ENCODE data around the gene OMG.
"Not testable (repeated sequence)": the region's sequence is repeated elsewhere in the genome, so short reads cannot be mapped to it uniquely, and the experiment has no call there.

OMG gene

DNA sequence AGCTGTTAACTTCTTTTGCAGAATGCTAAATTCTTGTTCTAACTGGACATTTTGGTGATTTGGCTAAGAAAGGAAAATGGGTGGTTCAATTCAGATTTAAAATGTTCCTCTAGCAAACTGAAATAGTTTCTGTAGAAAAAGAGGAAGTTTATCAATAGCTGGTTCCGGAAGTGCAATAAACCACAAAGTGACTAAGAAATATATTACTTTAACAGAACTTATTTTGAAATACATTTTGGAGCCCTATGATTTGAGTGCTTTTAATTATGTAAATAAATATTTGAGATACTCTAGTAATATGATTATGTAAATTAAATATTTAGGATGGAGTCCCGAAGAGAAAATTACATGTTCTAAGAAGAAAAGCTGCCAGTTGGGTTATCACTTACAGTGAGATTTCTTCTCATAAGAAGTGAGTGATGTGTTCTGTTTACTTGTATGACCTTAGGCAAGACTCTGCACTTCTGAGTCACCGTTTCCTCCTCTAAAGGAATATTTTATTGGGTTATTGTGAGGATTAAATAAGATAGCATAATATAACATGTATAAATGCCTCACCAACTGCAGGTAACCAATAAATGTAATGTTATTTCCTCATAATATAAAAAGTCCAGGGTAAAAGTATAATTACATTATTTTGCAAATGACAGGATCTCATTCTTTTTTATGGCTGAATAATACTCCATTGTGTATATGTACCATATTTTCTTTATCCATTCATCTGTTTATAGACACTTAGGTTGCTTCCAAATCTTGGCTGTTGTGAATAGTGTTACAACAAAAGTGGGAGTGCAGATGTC, 17.1 kb upstream of the OMG start, which contains the start of gene EVI2B:
Gene EVI2B (minus strand): TSS at position 73 of the 800 bp plus-strand sequence. CDS start 8,445 bp downstream, outside the sequence.
- TF ChIP-seq, protein P1, sequence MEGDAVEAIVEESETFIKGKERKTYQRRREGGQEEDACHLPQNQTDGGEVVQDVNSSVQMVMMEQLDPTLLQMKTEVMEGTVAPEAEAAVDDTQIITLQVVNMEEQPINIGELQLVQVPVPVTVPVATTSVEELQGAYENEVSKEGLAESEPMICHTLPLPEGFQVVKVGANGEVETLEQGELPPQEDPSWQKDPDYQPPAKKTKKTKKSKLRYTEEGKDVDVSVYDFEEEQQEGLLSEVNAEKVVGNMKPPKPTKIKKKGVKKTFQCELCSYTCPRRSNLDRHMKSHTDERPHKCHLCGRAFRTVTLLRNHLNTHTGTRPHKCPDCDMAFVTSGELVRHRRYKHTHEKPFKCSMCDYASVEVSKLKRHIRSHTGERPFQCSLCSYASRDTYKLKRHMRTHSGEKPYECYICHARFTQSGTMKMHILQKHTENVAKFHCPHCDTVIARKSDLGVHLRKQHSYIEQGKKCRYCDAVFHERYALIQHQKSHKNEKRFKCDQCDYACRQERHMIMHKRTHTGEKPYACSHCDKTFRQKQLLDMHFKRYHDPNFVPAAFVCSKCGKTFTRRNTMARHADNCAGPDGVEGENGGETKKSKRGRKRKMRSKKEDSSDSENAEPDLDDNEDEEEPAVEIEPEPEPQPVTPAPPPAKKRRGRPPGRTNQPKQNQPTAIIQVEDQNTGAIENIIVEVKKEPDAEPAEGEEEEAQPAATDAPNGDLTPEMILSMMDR (IDR thresholded peaks at IDR 0.05; ENCODE audit: insufficient read depth, missing control alignments) = no peak
- DNase-seq (ENCODE audit: insufficient read length, low spot score) = no peak
- FAIRE-seq = no peak

DNA sequence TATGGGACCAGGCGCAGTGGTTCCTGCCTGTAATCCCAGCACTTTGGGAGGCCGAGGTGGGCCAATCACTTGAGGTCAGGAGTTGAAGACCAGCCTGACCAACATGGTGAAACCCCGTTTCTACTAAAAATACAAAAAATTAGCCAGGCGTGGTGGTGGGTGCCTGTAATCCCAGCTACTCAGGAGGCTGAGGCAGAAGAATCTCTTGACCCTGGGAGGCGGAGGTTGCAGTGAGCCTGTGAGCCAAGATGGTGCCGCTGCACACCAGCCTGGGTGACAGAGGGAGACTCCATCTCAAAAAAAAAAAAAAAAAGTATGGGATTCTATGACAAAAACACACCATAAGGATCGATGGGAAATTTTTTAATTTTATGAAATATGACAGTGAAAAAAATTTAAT, 15.2 kb upstream of the OMG start:
- not testable (repeated sequence) for FAIRE-seq; DNase-seq (ENCODE audit: insufficient read length, low spot score)

DNA sequence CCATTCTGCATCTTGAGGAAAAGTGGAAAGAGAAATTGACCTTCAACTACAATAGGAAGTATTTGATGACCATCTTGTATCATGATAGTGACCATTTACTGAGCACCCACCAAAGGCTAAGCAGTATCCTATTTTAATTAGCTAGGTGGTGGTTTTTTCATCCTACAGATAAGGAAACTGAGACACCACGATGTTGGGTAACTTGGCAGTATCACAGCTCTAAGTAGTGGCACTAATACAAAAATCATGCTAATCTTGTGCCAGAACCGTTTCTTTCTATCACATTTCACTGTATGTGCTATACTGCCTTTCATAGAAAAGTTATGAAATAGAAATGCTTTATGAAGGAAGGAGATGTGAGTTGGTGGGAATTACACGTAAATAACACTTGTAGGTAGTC, 14.5 kb upstream of the OMG start:
- DNase-seq (ENCODE audit: insufficient read length, low spot score) = no peak
- no peak for FAIRE-seq
- TF ChIP-seq, protein P1 (IDR thresholded peaks at IDR 0.05; ENCODE audit: insufficient read depth, missing control alignments) = no peak

DNA sequence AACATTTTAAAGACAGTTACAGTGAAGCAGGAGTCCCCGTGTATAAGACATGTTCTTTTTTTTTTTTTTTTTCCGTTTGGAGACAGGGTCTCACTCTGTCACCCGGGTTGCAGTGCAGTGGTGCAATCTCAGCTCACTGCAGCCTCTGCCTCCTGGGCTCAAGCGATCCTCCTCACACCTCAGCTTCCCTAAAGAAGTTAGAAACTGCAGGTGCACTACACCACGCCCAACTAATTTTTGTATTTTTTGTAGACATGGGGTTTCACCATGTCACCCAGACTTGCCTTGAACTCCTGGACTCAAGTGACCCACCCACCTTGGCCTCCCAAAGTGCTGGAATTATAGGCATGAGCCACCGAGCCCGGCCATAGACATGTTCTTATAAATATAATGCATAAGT, 13.8 kb upstream of the OMG start:
- TF ChIP-seq, protein P1 (IDR thresholded peaks at IDR 0.05; ENCODE audit: insufficient read depth, missing control alignments) = no peak
- FAIRE-seq (no peak), DNase-seq (ENCODE audit: insufficient read length, low spot score) (no peak)

DNA sequence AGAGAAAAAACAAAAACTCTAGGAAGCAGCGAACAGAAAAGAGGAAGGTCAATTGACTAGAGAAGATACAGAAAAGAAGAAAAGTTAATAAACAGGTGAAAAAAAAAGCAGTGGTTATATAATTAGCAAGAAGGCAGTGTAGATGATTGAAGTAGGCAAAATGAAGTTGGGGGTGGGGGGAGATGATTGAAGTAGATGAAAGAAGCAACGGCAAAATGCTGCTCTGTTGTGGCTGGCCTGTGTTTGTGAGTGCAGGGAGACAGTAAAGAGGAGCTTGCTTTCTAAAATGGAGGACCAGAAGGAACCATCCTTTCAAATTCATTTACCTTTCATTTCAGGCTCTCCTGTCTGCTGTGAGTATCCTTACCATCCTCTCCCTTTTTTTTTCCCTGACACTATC, 13.2 kb upstream of the OMG start:
- FAIRE-seq = no peak
- TF ChIP-seq, protein P1 (IDR thresholded peaks at IDR 0.05; ENCODE audit: insufficient read depth, missing control alignments) = no peak
- no peak for DNase-seq (ENCODE audit: insufficient read length, low spot score)

DNA sequence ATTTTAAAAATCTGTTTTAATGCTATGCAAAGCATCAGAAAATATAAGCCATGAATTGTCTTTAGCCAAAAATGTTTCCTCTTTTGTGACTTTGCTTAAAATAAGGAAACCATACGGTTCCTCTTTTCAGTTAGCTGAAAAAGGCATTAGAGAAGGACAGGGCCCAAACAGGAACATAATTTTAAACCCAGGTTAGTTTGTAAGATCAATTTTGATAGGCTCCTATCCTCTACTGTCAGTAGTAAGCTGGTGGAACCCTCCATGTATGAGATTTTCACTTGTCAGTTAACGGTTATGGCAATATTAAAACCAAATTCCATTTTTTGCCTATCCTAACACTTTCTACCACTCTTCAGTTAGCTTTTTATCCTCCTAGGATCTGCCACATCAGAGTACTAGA, 12.5 kb upstream of the OMG start:
- FAIRE-seq = no peak
- TF ChIP-seq, protein P1 (IDR thresholded peaks at IDR 0.05; ENCODE audit: insufficient read depth, missing control alignments) = no peak
- DNase-seq (ENCODE audit: insufficient read length, low spot score) = no peak

DNA sequence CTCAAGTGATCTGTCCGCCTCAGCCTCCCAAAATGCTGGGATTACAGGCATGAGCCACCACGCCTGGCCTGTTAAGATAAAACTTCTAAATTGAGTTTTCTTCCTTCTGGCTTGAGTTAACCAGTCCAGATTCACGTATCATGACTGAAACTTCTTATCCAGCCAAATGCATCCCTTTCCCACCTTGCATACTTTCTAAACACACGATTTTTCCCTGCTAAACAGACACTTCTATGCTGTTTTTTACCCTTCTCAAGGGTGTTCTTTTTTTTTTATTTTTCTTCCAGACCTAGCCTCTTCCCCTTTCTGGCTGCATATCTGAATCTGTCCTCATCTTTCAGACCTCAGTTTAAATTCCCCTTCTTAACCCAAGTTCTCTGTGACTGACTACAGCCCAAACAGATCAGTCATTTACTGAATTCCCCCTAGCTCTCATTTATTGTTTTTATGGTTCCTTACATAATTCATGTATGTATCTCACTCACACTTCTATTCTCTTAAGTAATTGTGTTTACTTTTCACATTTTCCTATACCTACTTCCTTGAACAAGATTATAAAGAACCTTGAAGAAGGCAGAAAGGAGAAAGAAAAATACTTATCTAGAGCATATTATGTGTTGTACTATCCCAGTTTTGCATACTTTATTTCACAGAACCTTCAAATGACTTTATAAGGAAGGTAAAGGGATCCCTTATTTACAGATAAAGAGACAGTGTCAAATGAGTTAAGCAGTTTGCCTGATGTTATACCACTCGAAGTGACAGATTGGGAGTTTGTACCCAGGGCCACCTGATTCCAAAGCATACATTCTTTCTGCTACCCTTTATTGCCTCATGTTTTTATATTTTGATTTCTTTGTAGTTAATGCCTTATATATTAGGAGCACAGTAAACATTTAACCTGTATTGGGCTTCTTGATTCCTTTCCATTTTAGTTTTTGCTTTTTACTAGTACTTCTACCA, 11.6 kb upstream of the OMG start:
- FAIRE-seq (no peak), DNase-seq (ENCODE audit: insufficient read length, low spot score) (no peak)
- TF ChIP-seq, protein P1 (IDR thresholded peaks at IDR 0.05; ENCODE audit: insufficient read depth, missing control alignments) = no peak
